OCI-LY7 (cell line): ENCODE results near the gene MAML3. TPM values are rescaled to one million over a fixed set of nuclear protein-coding genes. Genes with fewer than 3 reads are reported as not detected.

Source experiments
- BruUV-seq: library from RNA; stranded (reverse); fragments of 400-500 nt; replicated peaks from 2 replicates; lab custom pipeline; 2021; lab: Mats Ljungman, UMichigan
- CTCF ChIA-PET: fragments of 300-600 bp; sonication (Branson Sonifier 250); formaldehyde crosslinking; loops from one replicate; lab custom pipeline; 2022; ENCODE audit warnings: antibody characterized with exemption; ENCODE audit not compliant: unreplicated experiment; lab: Charles Lee
- POLR2A ChIA-PET: fragments of 300-600 bp; sonication (Branson Sonifier 250); formaldehyde crosslinking; loops from one replicate; lab custom pipeline; 2022; ENCODE audit warnings: antibody characterized with exemption; lab: Charles Lee
- DNase-seq: peaks from one replicate; pipeline ENCODE4 v3.0.0-alpha.2; 2015; ENCODE audit warnings: low spot score
- H2AFZ ChIP-seq: fragments of 200-600 bp; sonication (generic), shearing (Covaris generic); 2 replicates; pipeline ENCODE4 v1.6.1; 2014; ENCODE audit warnings: mild to moderate bottlenecking, antibody characterized with exemption, low read length, moderate library complexity
- H3K27ac ChIP-seq: fragments of 200-600 bp; sonication (generic); 2 replicates; pipeline ENCODE4 v1.5.1; 2014; ENCODE audit warnings: mixed run types, low read depth, mild to moderate bottlenecking, moderate library complexity, low read length, inconsistent platforms; ENCODE audit not compliant: poor library complexity, severe bottlenecking
- H3K36me3 ChIP-seq: fragments of 200-600 bp; sonication (generic); 2 replicates; pipeline ENCODE4 v1.6.1; 2014; ENCODE audit warnings: mild to moderate bottlenecking, antibody characterized with exemption, low read length, moderate library complexity, mixed read lengths; ENCODE audit not compliant: insufficient read depth
- H3K4me1 ChIP-seq: fragments of 200-600 bp; sonication (generic); 2 replicates; pipeline ENCODE4 v1.5.1; 2014; ENCODE audit warnings: mild to moderate bottlenecking, low read length; ENCODE audit not compliant: insufficient read depth, poor library complexity, severe bottlenecking
- H3K4me2 ChIP-seq: fragments of 200-600 bp; sonication (generic); 2 replicates; pipeline ENCODE4 v1.6.1; 2014; ENCODE audit warnings: mild to moderate bottlenecking, low read length
- H3K4me3 ChIP-seq: fragments of 200-600 bp; sonication (generic); 2 replicates; pipeline ENCODE4 v1.5.1; 2014; ENCODE audit warnings: mild to moderate bottlenecking, low read depth, low read length; ENCODE audit not compliant: poor library complexity, severe bottlenecking
- H3K79me2 ChIP-seq: fragments of 200-600 bp; sonication (generic); 2 replicates; pipeline ENCODE4 v1.6.1; 2016; ENCODE audit warnings: low read depth, mild to moderate bottlenecking, low read length, moderate library complexity, mixed read lengths; ENCODE audit not compliant: insufficient read depth
- H3K9me2 ChIP-seq: fragments of 200-600 bp; sonication (generic); 2 replicates; pipeline ENCODE4 v1.6.1; 2016; ENCODE audit warnings: mild to moderate bottlenecking, low read length, mixed read lengths; ENCODE audit not compliant: insufficient read depth
- H3K9me3 ChIP-seq: fragments of 200-600 bp; sonication (generic); 2 replicates; pipeline ENCODE4 v1.6.1; 2014; ENCODE audit warnings: mild to moderate bottlenecking, mixed run types, low read length, mixed read lengths
- H4K20me1 ChIP-seq: fragments of 200-600 bp; sonication (generic); 2 replicates; pipeline ENCODE4 v1.6.1; 2014; ENCODE audit warnings: mild to moderate bottlenecking, antibody characterized with exemption, low read length, moderate library complexity, mixed read lengths; ENCODE audit not compliant: insufficient read depth
- CTCF ChIP-seq: fragments of 200-600 bp; sonication (generic); conservative IDR thresholded peaks from 2 replicates; pipeline ENCODE4 v1.5.1; 2014; ENCODE audit warnings: mild to moderate bottlenecking, antibody characterized with exemption, low read length, moderate library complexity, mixed read lengths
- EZH2phosphoT487 ChIP-seq: fragments of 200-600 bp; sonication (generic); IDR thresholded peaks from 2 replicates; pipeline ENCODE4 v1.6.1; 2018; ENCODE audit warnings: low read depth, borderline replicate concordance, mild to moderate bottlenecking, mixed run types, antibody characterized with exemption, low read length, moderate library complexity, mixed read lengths
- intact Hi-C: fragments of 100-400 bp; cut with micrococcal nuclease; formaldehyde crosslinking; loops from one replicate; pipeline ENCODE4 v1.10.0; 2022; ENCODE audit not compliant: unreplicated experiment
- total RNA-seq, 2 experiments: library from RNA; depleted of rRNA in 1 of 2; stranded (reverse); fragments of >200 nt in 1 of 2; shearing (Covaris generic) in 1 of 2; gene quantifications; 2 replicates each; pipeline ENCODE4 v1.2.3, GENCODE V29; 2014 to 2022

MAML3 gene
- total RNA-seq, 2 experiments from 2014 or later: 0.80 to 1.2 TPM

- CTCF ChIA-PET: no interaction called here
- intact Hi-C loops: loop anchor here (5.0 to 10.0 kb wide), 5 partner anchors 101 to 1136 kb away; partner anchors contain the start of genes NOCT, RAB33B and SETD7
- no TSS peak for BruUV-seq
- no peaks in the 10 kb centered on the region for H3K9me2 ChIP-seq
- TF ChIP-seq EZH2phosphoT487 (no peak), CTCF (no peak)
- no peaks in the 10 kb centered on the region for H3K36me3 ChIP-seq
- H2AFZ ChIP-seq: peak overlapping the region; percentile 95
- peak overlapping the region; percentile 72 for H3K4me3 ChIP-seq
- H3K27ac ChIP-seq: no peak overlapping the region
- peaks cover 48% of the 10 kb centered on the region for H3K4me1 ChIP-seq
- POLR2A ChIA-PET: interaction anchor here (0.7 kb wide), 1 partner anchor 55 kb away, joined by 3 read pairs; no protein-coding TSS in a partner anchor
- DNase-seq: peak; percentile 38
- no peaks in the 10 kb centered on the region for H3K79me2 ChIP-seq
- no peaks in the 10 kb centered on the region for H4K20me1 ChIP-seq
- H3K4me2 ChIP-seq: peak overlapping the region; percentile 81
- no peaks in the 10 kb centered on the region for H3K9me3 ChIP-seq
Observed at GRCh38 chr4:140152751-140153418, 1.1 kb downstream of the MAML3 start.

DNA sequence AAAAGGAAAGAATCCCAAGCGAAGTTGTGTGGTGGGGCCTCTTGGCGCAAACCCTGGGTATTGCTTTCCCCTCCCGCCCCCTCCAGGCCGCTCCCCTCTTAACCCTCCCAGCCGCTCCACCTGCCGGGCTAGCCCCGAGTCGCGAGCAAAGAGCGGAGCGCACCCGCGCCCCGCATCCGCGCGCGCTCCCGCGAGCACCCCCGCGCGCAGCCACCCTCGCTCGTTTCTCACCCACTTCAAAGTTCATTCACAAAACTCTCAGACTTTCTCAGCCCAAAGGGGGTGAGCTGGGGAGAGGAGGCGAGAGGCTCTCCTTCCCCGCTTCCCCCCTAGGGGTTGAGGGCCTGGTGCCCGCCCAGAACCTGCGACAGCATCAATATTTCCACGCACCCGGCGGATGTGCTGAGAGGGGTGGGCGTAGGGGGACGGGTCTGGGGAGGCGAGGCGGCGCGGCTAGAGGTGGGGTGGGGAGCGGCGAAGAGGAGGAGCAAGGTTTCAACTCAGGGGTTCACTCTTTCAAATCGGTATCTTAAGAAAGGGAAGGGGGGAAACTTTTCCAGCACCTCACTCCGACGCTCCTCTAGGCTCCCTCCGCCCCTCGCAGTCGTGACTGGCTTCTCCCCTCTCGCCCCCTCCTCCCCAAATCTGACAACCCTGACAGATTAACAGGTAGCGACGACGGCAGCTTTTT, 1.8 kb downstream of the MAML3 start:
- ChIA-PET POLR2A (no interaction called here), CTCF (interaction anchor here (0.6 kb wide), 1 partner anchor 116 kb away, joined by 4 read pairs; no protein-coding TSS in a partner anchor)
- Histone ChIP-seq H3K4me1 (peaks cover 41% of the 10 kb centered on the region), H3K36me3 (no peaks in the 10 kb centered on the region), H3K4me3 (peak overlapping the region; percentile 72), H2AFZ (peak overlapping the region; percentile 84), H3K27ac (peak overlapping the region; percentile 52), H3K79me2 (no peaks in the 10 kb centered on the region), H3K9me3 (no peaks in the 10 kb centered on the region), H3K4me2 (peak overlapping the region; percentile 81), H3K9me2 (no peaks in the 10 kb centered on the region), H4K20me1 (no peaks in the 10 kb centered on the region)
- peak; percentile 77 for DNase-seq
- TF ChIP-seq EZH2phosphoT487: no peak
- TF ChIP-seq CTCF: peak; percentile 54
- no TSS peak for BruUV-seq
- intact Hi-C loops: loop anchor here (5.0 to 10.0 kb wide), 5 partner anchors 100 to 1135 kb away; partner anchors contain the start of genes NOCT, RAB33B and SETD7
